NCI-H2196 (cell line): ENCODE results near the gene PPP3R1.

Source experiments
- DNase-seq: peaks from one replicate; lab custom pipeline; 2025; ENCODE audit not compliant: unreplicated experiment; lab: John Stamatoyannopoulos, UW

The PPP3R1 gene, protein sequence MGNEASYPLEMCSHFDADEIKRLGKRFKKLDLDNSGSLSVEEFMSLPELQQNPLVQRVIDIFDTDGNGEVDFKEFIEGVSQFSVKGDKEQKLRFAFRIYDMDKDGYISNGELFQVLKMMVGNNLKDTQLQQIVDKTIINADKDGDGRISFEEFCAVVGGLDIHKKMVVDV

DNA sequence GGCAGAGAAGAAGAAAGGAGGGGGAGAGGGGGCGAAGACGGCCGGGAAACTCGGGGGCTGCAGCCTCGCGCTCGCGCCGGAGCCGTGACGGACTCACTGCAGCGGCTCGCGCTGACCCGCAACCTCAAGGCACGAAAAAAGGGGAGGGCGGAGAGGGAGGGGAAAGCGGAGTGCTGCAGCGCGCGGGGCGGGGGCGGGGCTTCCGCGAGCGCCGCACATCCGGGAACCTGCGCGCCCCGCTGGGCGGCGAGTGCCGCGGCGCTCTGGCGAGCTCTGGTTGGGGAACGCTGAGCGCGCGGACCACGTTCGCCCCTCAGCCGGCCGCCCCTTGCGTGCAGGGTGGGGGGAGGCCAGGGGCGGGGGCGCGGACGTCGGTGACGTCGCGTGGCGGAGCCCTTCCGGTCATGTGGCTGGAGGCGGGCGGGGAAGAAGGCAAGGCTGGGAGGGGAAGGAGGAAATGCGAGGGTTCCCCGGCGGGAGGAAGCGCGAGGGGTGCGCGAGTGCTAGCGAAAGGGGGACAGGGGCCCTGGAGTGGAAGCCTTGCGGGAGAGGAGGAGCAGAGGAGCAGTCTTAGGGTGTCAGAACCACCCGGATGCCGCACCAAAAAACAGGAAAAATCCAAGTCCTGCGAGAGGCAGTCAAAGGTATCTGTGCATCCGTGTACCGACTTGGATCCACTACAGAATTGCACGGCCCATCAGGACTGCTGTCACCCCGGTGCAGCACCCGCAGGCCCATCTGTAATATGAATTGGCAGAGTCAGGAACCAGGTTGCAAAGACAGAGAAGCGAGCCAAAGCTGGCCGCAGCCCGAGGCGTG, at the start of gene PPP3R1:
TSS of gene PPP3R1 (minus strand) at position 133 of the 819 bp plus-strand sequence. CDS start 405 bp downstream, outside the sequence.
- peak; percentile 80 for DNase-seq

DNA sequence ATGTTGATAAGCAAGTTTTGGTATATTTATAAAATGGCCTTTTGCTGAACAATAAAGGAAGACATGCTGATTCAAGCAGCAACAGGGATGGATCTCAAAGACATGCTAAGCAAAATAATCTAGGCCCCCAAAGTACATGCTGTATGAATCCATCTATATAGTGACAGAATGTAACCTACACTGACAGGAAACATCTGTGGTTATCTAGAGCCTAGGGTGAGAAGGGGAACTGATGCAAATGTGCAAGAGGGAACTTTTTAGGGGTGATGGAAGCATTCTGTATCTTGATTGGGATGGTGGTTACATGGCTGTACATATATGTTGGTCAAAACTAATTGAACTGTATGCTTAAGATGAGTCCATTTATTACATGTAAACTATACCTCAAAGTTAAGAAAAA, 43.2 kb upstream of the PPP3R1 start:
- no peak for DNase-seq

- DNase-seq, result no peak
Observed at GRCh38 chr2:68294913-68295312, 42.6 kb upstream of the PPP3R1 start.

DNA sequence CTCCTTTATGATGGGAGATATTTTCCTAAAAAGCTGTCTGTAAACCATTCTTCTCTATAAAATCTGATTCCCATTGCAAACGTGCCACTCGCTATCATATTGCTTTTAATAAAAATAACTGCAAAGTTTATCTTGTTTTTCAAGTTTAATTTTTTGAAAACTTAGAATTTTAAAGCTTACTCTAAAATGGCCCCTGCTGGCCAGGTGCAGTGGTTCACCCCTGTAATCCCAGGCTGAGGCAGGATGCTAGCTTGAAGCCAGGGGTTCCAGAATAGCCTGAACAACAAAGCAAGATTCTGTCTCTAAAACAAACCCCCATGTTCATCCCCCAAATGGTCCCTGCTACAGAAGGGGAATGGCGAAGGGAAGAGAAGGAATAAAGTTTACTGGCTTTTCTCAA, 41.9 kb upstream of the PPP3R1 start:
- no peak for DNase-seq

DNA sequence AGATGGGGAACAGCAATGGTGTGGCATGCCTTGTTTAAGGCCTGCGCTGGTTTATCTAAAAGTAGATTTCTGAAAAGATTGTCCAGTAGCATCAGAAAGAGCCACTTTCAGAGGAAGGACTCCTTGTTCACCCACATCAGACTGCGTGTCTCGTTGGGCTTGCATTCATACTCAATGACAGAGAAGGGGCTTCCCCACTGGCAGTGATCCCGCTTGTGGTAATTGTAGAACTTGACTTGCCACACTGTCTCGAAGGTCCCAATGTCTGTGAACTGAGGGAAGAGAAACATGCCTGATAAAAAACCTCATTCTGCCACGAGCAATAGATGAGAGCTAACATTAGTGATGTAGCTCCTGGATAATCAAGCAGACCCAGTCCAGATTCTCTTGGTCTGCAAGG, 41.4 kb upstream of the PPP3R1 start:
- DNase-seq, result no peak

- no peak for DNase-seq
Observed at GRCh38 chr2:68293024-68293423, 40.7 kb upstream of the PPP3R1 start.

- peak; percentile 18 for DNase-seq
Observed at GRCh38 chr2:68292108-68292710, 39.9 kb upstream of the PPP3R1 start.

DNA sequence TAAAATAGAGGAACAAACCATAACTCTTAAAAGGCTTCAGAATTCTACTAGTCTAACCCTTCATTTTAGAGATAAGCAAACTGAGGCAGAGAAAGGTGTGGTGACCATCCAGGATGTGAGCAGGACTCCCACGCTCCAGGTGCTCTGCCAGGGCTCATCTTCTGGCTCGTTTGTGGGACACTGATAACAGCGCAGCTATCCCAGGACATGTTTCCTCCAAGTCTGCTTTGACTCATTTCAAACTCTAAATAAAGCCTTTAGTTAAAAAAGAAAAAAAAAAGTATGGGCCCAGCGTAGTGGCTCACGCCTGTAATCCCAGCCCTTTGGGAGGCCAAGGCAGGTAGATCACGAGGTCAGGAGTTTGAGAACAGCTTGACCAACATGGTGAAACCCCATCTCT, 39.0 kb upstream of the PPP3R1 start:
- DNase-seq, result no peak

DNA sequence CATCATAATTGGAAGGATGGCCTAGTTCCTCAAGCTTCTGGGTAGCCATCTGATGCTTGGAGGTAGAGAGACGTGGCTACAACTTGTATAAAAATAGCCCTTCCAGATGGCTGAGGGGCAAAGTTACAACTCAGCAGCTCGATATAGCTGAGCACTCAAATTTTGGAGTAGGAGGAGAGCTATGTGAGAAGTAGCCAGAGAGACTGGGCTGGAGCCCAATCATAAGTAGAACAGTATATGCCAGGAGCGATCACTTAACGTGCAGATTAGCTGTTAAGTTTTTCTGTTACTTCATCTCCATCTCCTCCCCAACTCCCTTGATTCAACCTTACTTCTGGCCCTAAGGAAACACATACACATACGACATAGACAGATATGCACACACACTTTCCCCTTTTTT, 38.6 kb upstream of the PPP3R1 start:
- DNase-seq, result no peak

- DNase-seq, result no peak
Observed at GRCh38 chr2:68287580-68288441, 35.5 kb upstream of the PPP3R1 start.

DNA sequence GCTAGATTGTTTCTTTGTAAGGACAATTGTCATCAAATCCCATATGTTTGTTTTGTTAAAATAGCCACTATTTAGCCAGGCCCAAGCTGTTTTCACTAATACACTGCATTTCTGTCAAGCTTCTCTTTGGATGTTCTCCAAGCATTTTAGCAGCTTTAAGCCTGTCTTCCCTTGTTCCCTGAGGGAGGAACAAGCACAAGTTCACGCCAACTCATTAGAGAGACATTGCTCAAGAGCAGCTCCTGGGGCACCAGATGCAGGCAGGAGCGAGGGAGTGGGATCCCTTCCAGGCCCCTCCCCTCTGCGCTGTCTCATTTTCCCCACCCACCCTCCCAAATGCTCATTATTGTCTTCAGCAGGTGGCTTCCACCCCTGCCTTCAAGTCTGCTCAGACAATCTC, 32.6 kb upstream of the PPP3R1 start:
- DNase-seq, result no peak

- DNase-seq, result no peak
Observed at GRCh38 chr2:68283419-68283812, 31.1 kb upstream of the PPP3R1 start.

GRCh38 chr2:68282811-68283418, 30.6 kb upstream of the PPP3R1 start:
- peak; percentile 2 for DNase-seq

DNA sequence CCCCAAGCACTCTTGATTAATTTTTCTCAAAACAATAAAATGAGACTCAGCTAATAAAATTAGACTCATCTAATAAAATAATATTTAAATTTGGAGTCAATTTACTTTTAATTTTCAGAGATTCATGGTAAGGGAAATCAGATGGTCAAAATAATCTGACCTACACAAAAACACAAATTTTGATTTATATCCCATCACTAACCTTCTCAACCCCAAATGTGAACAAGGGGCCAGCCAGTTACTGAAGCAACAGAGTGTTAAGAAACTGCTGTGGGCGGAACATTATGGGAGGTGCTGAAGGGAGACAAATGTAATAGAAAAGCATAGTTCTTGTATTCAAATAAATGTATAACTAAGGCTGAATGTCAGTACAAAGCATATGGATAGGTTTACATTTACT, 28.5 kb upstream of the PPP3R1 start:
- DNase-seq, result no peak

- no peak for DNase-seq
Observed at GRCh38 chr2:68280348-68280747, 28.0 kb upstream of the PPP3R1 start.

GRCh38 chr2:68279691-68280090, 27.4 kb upstream of the PPP3R1 start:
- peak; percentile 1 for DNase-seq

DNA sequence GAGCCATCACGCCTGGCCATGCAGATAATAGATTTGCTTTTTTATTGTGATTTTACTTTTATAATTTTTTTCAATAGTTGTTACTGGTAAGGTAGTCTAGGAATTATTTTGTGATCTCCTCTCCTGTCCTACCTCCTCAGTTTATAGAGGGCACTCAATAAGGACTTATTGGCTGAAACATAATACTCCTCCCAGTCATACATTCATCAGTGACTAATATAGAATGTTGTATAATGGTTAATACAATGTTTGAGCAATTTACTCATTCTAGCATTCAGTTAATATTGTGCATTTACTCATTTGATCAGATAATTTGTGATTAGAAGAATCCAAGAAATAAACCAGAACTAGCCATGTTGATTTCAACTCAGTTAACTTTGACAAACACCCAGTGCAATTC, 25.8 kb upstream of the PPP3R1 start:
- no peak for DNase-seq

DNA sequence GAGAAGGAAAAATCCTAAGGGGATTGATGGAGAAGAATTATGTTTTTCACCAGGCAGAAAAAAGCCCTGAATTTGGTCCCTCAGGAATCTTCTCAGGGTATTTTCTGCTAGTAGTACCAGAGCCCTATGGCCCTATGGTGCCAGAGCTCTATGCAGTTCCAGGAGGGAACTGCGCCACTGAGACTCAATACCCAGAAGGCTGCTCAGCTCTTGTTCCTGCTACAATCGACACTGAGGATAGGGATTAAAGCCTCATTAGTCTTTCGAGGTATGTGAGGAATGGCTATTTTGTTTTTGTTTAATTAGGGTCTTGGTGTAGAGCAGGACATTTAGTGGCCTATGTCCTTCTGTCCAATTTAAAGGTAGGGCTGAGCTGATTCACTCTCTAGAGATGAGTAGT, 21.7 kb upstream of the PPP3R1 start:
- DNase-seq, result no peak

DNA sequence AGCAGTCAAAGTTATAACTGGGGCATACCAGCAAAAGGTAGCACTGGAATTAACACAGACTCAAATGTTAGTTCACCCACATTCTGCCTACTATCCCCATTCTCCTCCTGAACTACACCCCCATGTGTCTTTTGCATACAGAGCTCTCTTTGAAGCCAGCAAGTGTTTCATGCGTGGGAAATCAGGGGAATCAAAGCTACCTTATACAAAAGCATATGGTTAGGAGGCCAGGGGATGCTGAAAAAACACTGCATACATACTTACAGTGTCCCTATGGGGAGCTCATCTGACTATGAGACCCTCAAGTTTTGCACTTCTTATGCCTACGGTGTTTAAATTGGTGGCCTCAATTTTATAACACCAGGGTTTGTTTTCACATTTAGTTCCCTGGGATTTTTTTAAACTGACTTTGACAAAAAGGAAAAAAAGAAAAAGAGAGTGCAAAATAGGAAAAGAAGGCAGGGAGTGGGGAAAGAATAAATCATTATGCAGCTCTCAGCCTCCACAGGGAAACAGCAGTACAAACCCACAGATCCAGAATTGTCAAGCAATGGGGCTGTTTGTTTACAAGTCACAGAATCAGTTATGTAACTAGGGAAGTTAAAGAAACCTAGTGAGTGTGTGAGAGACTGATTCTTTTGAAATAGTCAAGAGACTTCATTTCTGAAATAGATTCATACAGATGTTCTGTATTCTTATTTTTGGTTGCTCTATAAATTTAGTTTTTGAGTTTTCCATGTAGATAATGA, 20.1 kb upstream of the PPP3R1 start:
- DNase-seq, result no peak

GRCh38 chr2:68266655-68267054, 14.3 kb upstream of the PPP3R1 start:
- no peak for DNase-seq
